ELR (cell line): ENCODE data around the gene FBXO38.

Source experiments
- DNase-seq: peaks from one replicate; pipeline ENCODE4 v3.0.0-alpha.2; 2015; ENCODE audit warnings: low read depth

The FBXO38 gene, protein sequence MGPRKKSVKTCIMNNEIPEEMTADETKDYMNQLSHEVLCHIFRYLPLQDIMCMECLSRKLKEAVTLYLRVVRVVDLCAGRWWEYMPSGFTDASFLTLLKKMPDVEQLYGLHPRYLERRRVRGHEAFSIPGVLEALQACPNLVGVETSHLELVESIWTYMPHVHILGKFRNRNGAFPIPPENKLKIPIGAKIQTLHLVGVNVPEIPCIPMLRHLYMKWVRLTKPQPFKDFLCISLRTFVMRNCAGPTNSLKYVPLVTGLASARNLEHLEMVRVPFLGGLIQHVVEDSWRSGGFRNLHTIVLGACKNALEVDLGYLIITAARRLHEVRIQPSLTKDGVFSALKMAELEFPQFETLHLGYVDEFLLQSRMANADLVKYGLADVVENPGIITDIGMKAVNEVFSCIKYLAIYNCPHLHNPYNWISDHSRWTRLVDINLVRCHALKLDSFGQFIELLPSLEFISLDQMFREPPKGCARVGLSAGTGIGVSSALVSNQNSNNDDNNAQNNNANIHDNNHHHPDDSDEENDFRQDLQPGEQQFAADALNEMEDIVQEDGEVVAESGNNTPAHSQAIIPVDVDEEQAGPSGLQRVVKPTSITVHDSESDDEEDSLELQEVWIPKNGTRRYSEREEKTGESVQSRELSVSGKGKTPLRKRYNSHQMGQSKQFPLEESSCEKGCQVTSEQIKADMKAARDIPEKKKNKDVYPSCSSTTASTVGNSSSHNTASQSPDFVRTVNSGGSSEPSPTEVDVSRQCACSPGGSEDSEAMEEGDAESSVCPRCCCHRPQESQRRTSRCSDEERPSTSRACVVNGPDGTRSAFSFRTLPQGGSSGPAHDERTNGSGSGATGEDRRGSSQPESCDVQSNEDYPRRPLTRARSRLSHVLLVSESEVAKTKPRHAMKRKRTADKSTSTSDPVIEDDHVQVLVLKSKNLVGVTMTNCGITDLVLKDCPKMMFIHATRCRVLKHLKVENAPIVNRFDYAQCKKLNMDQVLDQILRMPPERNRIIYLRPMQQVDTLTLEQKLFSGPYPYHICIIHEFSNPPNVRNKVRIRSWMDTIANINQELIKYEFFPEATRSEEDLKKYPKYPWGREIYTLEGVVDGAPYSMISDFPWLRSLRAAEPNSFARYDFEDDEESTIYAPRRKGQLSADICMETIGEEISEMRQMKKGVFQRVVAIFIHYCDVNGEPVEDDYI

GRCh38 chr5:148383564-148384379, at the start of gene FBXO38:
FBXO38 (plus strand) TSS chr5:148383958; CDS start chr5:148394777, 10,819 bp downstream.
- peak; percentile 97 for DNase-seq

- DNase-seq: no peak
These were observed 48.5 kb upstream of the FBXO38 start, which contains the start of gene SPINK9 for GRCh38 chr5:148335259-148335658. SPINK9 (plus strand) TSS chr5:148335559; CDS start chr5:148335614, 55 bp downstream.

GRCh38 chr5:148336704-148337435, 46.9 kb upstream of the FBXO38 start:
- no peak for DNase-seq

GRCh38 chr5:148342371-148343045, 41.2 kb upstream of the FBXO38 start:
- no peak for DNase-seq

DNA sequence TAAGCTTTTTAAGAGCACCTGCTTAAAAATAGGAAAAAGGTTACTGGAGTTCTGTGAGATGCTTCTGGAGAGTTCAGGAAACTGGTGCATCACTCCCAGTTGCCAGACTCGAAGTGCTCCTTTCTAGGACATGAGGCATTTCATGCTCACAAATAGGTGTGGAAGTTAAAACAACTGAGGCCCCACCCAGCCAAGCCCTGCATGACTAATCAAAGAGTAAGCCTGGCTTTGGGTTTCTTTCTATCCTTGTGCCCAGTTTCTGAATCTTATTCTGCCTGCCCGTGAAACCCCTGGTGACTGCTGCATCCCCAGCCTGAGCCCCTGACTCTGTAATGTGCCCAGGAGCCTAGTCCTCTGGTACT, 40.7 kb upstream of the FBXO38 start:
- DNase-seq: peak; percentile 4

GRCh38 chr5:148343603-148344487, 39.9 kb upstream of the FBXO38 start:
- no peak for DNase-seq

GRCh38 chr5:148347706-148348105, 36.1 kb upstream of the FBXO38 start:
- DNase-seq: no peak

DNA sequence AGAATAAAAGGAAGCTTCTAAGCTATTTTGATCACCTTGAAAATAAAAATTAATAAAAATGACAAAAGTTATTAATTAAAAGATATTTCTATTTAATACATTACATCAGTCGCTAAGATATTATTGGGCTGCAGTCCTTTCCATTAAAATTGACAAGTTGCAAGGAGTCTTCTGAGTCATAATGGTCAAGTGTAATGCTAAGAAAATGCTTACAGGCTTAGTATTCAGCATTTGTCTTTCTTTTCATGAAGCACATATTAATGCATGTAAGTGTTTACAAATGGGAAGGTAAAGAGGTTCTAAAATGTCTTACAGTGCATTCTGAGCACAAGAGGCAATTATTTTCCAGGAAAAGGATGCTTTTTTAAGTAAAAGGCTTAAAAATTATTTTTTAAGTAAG, 31.1 kb upstream of the FBXO38 start:
- DNase-seq: peak; percentile 1

- no peak for DNase-seq
These were observed 30.1 kb upstream of the FBXO38 start for GRCh38 chr5:148353634-148354033.

GRCh38 chr5:148364343-148364742, 19.4 kb upstream of the FBXO38 start:
- no peak for DNase-seq

GRCh38 chr5:148368299-148368698, 15.5 kb upstream of the FBXO38 start:
- no peak for DNase-seq

DNA sequence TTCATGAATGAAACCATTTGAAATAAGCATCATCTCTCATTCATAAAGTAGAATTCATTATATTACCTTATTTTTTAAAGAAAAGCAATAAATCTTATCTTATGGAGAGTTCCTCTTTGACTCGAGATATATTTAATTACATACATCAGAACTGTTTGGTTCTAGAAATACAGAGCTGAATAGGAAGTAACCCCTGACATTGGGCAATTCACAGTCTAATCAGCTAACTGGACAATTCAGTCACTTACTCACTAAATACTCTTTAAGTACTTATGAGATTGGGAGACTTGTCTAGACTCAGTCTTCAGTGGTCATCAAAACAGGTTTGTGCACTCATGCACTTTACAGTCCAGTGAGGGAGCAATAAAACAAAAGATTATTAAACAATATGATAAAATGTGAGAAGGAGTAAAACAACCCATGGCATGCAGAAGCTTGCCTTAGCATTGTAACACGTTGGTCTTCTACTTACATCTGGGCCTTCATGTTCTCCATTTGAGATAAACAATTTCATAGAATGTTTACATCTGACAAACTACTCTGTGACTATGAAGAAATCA, 11.5 kb upstream of the FBXO38 start:
- DNase-seq: no peak

DNA sequence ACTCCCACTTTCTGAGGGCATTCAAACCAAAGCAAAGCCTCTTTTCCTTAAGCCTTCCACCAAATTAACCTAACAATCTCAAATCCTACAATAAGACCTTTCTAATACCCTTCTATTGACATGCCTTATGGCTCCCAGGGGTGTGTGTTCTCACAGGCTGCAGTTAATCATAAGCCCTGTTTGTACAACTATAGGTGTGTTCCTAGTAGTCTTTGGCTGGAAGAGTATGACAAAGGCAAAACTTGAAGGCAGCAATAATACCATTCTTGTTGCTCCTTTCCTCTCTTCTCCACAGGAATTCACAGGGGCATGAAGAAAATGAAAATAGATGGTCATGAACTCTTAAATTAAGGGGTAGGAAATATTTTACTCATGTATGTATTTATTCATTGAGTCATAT, 10.9 kb upstream of the FBXO38 start:
- no peak for DNase-seq

DNA sequence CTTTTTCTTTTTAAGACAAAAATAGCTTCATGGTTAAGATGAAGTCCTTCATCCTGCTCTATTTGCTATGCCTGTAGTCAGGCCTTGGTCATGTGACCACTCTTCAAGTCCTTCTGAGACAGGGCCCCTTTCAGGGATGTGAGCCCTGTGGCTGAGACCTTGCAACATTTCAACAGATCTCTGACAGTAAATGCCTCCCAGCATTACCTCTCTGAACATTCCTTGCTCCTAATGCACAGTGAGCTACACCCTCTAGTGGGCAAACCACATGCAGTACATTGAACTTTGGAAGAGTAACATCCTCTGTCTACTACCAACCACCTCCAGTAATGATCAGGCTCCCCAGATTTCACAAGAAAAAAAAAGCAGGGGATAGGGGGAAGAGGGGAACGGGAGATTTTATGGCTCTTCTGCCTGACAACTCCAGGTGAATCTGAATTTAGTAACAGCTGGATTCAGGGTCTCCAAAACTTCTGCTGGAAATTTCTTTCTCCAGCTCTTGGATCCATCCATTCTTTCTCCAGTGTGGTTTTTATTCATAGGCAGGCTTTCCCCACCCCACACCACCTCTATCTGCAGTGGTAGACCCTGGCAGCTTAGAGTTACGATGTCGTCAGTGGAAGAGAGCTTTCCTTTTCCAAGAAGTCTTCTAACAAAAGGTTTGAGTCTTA, 8.9 kb upstream of the FBXO38 start:
- peak; percentile 72 for DNase-seq

DNA sequence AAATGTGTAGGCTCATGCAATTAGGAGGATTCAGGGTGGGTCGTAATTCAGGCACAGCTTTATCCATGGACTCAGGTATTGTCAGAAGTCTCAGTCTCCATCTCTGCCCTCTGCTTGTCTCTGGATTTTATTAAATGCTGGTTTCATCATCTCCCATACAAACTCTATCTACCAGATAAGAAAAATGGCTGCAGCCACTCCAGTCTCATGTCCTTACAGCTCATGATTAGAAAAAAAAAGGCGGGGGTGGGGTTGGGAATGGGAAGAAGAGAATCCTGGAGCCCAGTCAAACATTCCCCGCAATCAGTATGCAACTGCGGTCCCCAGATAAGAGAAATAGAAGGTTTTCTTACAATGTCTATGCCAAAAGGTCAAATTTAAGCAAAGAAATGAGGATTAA, 7.6 kb upstream of the FBXO38 start:
- DNase-seq: no peak

GRCh38 chr5:148378670-148379069, 5.1 kb upstream of the FBXO38 start:
- DNase-seq: no peak

GRCh38 chr5:148379340-148379739, 4.4 kb upstream of the FBXO38 start:
- DNase-seq: no peak

GRCh38 chr5:148381906-148382305, 1.9 kb upstream of the FBXO38 start:
- no peak for DNase-seq
